Subcutaneous adipose tissue (tissue), 4 donors: ENCODE results near the gene CDK3. TPM values are rescaled to one million over a fixed set of nuclear protein-coding genes. Genes with fewer than 3 reads are reported as not detected.

Experiments used
- CTCF ChIP-seq: fragments of 450-650 bp; IDR thresholded peaks from one replicate; pipeline ENCODE4 v1.5.1; 2016; ENCODE audit warnings: low read depth, mild to moderate bottlenecking, control low read depth, antibody characterized with exemption, moderate library complexity
- total RNA-seq, 4 donors: library from RNA; depleted of rRNA; stranded (reverse); fragments of >200 nt; gene quantifications; one replicate each; pipeline ENCODE4 v1.1.0, GENCODE V29; 2016

Gene CDK3
- total RNA-seq, 4 donors from 2014 or later = 4.9 to 10.2 (median 5.7) TPM

- TF ChIP-seq CTCF = no peak
Observed at GRCh38 chr17:76005263-76006149, 4.9 kb downstream of the CDK3 start.

GRCh38 chr17:76007131-76007849, 6.6 kb downstream of the CDK3 start:
- no peak for TF ChIP-seq CTCF

- no peak for TF ChIP-seq CTCF
Observed at GRCh38 chr17:76007850-76008165, 7.2 kb downstream of the CDK3 start.

- TF ChIP-seq CTCF = no peak
Observed at GRCh38 chr17:76008208-76008607, 7.6 kb downstream of the CDK3 start.

GRCh38 chr17:76008630-76009425, 8.2 kb downstream of the CDK3 start:
- TF ChIP-seq CTCF = no peak

- TF ChIP-seq CTCF = no peak
Observed at GRCh38 chr17:76009447-76009846, 8.8 kb downstream of the CDK3 start.
